Hepatic stellate cell (primary cell): ENCODE data around the gene RTL5.
A peak's percentile ranks its signal among the peaks of the same experiment; 100 is the strongest.
"Not testable (repeated sequence)": the region's sequence is repeated elsewhere in the genome, so short reads cannot be mapped to it uniquely, and the experiment has no call there.

ENCODE experiments used
- DNase-seq: peaks from one replicate; pipeline ENCODE4 v3.0.0; 2011; ENCODE audit warnings: low spot score

RTL5 gene

DNA sequence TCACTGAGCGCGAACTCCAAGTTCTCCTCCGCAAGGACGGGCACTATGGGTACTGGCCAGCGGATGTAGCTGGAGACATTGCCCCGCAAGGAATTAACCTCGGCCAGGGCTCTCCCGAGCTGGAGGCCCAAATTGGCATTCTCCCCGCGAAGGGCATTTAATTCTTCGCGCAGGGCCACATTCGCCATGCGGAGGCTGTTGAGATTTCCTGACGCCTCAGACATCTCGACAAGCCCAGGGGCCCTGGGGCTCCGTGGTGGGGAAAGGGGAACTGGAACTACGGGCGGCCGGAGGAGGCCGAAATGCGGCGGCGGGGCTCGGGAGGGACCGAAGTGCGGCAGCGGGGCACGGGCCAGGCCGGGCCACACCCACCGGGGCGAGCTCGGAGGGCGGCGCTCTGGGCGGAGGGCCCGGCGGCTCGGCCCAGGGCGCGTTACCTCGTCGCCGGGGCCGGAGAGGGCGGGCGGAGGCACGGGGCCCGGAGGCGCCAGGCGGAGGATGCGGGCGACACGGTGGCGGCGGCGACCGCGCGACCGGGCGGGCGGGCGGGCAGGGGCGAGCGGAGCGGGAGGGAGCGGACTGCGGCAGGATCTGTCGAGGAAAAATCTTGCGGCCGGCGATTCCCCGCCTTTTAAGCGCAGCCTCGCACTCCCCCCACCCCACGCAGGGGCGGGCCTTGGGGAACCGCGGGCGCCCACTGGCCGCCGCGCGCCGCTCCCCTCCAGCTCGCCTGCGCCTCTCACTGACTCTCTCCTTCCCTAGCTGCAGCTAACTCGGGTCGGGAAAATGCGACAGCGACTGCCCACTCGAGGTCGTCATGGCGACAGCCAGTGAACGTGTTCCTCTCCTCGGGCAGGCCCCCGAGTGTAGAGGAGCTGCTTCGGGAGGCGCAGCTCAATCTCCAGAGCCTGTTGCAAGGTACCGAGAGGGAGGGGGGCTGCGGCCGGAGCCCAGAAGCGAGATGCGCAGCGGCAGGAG is at the start of gene RTL5:
Gene RTL5 (minus strand): TSS at position 599 of the 978 bp plus-strand sequence.
- peak; percentile 85 for DNase-seq

DNA sequence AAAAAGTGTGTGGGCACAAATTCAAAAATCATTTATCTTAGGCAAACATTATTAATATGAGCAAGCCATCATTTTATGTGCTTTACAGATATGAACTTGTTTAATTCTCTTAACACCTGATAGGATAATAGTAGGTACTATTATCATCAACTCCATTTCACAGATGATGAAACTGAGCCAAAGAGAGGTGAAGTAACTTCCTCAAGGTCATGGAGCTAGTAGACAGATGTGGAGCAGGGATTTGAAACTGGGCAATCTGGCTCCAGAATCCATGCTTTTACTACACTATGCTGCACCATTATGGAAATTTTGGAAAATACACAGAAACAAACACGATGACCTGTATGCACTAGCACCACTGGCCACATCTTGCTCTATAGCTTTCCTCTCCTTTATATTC is 48.8 kb upstream of the RTL5 start:
- DNase-seq, result no peak

DNA sequence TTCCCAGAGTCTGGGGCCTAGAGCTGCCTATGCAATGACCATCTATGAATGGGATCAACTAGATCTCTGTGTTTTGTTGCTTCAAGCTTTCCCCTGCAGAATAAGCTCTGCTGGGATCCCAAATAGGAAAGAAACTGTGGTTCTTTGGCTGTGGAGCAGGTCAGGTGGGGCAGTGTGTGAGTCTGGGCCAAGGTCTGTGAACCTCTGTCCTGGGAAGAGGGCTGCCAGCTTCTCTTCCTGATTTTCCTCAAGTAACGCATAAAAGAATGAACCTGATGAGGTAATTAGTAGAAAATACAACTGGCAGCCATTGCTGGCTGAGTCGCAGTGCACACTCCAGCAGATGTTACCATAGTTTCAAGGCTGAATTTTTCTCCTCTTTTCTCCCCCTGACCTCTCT is 45.3 kb upstream of the RTL5 start:
- DNase-seq, result no peak

GRCh38 chrX:72176289-72176688 is 44.6 kb upstream of the RTL5 start:
- not testable (repeated sequence) for DNase-seq

- no peak for DNase-seq
These were observed 37.5 kb upstream of the RTL5 start for GRCh38 chrX:72169008-72169728.

GRCh38 chrX:72165551-72165950 is 33.8 kb upstream of the RTL5 start:
- DNase-seq, result no peak

DNA sequence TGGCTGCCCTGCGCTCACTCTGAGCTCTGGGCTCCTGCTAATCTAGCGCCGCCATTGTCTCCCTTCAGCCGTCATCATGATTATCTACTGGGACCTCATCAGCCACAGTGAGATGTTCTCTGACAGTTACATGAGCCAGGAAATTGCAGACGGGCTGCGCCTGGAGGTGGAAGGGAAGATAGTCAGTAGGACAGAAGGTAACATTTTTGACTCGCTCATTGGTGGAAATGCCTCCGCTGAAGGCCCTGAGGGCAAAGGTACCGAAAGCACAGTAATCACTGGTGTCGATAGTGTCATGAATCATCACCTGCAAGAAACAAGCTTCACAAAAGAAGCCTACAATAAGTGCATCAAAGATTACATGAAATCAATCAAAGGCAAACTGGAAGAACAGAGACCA is 28.1 kb upstream of the RTL5 start:
- no peak for DNase-seq

DNA sequence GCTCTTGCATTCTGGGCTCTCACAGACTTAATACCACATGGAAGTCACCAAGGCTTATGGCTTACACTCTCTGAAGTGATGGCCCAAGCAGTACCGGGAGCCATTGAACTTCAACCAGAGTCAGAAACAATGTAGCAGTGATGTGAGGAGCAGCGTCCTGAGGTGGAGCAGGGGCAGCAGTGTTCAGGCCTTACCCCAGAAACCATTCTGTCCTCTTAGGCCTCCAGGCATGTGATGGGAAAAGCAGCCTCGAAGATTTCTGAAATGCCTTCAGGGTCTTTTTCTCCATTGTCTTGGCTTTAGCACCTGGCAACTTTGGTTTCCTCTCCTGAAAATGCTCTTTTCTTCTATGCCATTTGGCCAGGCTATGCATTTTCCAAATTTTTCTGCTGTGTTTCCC is 27.1 kb upstream of the RTL5 start:
- no peak for DNase-seq

DNA sequence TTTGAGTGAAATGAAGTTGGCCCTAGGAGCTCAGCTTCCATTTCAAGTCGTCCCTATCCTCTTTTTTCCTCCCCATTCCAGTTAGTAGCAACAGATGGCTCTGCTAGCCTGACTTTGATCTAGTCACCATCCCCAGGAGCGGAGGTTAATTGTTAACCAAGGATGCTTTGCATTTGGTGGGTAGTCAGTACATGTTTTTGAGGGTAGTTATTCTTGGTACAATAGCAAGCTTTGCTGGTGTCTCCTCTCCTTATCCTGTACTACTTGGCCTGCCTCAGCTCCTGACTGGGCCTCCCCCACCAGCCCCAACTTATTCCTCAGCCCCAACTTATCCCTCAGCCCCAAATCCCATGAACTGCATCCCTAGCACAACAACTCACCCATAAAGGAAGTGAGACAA is 14.8 kb upstream of the RTL5 start:
- no peak for DNase-seq

DNA sequence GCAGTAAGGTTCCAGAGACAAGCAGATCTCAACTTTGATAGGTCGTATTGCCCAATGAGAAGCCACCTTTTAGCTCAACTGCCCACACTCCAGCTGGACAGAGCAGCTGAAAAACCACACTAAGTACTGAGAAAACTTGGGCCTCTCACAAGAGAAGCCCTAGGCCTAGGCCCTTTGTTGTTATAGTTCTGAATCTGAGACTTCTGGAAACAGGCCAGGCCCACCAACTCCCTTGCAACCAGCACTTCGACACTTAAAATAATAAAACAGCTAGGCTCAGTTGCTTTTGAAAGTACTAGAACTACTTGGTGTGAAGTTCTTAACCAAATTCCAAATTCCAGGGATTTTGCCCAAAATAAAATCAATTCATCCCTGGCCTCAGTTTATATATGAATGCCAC is 13.5 kb upstream of the RTL5 start:
- no peak for DNase-seq

GRCh38 chrX:72143609-72143907 is 11.8 kb upstream of the RTL5 start:
- no peak for DNase-seq

DNA sequence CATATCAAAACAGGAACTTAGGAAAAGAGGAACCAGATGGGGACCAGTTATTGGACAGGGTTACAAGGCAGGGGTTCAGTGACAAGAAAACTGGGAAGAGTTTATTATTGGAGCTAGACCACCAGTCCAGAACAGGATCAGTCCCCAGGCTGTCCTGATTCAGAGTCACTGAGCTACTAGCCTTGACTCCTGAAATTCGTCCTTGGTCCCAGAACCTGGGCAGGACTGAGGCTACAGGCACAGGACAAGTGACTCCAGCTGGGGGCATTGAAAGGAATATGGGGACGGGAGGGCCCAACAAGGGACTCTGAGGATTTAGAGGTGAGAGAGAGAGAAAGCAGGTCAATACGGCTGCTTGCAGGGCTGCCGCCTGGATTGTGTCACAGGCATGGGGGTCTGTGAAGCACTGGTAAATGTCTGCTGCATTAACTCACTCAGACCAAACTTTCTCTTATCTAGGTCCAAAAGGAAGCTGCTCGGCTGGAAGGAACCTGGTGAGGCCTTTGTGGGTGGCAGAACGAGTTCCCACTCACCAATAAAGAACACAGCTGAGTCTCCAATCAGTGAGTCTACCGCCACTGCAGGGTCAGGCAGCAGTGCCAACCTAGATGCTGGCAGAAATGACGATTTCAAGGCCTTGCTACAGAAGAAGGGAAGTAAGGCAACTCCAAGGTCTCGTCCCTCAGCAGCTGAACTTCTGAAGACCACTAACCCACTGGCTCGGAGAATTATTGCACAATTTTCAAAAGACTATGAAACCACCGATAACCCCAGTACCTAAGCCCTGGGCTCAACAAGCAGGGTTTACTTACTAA is 11.3 kb upstream of the RTL5 start:
- no peak for DNase-seq

DNA sequence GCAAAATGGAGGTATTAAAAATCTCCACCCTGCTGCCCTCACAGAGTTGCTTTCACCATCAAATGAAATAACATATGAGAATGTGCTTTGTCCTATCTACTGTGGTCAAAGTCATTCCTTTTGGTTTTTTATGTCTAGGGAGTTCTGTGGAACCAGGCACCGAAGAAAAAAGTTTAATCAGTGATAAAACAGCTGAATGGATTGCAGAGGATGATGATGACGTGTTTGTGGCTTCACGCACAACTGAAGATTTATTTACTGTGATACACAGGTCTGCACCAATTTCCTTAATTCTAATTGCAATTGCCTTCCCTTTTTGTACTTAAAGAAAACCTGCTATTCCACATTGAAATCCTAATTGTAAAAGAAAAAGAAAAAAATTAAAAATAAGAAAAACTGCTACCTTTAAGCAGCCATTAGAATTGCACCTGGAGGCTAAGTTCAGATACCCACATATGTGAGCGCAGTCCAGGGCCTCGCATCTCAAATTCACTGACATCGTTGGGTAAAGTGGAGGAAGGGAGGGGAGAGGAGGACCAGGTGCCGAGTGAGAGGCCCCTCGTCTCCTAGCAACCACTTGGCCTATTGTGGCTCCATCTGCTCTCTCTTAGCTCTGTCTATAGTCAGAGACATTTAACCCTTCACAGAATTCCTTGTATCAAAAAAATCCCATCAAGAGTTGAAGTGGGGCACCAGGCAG is 10.5 kb upstream of the RTL5 start:
- no peak for DNase-seq

DNA sequence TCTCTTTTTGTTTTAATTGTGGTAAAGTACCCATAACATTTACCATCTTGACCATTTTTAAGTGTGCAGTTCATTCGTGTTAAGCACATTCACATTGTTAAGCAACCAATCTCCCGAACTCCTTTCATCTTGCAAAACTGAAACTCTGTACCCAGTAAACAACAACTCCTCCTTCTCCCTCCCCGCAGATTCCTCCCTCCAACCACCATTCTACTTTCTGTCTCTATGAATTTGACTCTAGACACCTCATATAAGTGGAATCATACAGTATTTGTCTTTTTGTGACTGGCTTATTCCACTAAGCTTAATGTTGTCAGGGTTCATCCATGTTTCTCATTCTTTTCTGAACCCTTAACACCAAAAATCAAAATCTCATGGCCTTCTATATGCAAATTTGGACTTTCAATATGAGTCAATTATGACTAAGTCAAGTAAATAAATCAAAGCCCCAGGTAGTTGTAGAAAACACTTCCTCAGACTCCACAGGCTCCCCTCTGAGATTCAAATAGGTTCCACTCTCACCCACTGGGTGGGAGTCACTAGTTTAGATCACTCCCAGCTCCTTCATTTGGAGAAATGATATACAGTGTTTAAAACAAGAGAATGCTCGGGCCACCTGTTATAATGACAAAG is 9.8 kb upstream of the RTL5 start:
- DNase-seq, result no peak

- no peak for DNase-seq
These were observed 7.8 kb upstream of the RTL5 start for GRCh38 chrX:72139538-72139937.

GRCh38 chrX:72137846-72138495 is 6.3 kb upstream of the RTL5 start:
- no peak for DNase-seq

DNA sequence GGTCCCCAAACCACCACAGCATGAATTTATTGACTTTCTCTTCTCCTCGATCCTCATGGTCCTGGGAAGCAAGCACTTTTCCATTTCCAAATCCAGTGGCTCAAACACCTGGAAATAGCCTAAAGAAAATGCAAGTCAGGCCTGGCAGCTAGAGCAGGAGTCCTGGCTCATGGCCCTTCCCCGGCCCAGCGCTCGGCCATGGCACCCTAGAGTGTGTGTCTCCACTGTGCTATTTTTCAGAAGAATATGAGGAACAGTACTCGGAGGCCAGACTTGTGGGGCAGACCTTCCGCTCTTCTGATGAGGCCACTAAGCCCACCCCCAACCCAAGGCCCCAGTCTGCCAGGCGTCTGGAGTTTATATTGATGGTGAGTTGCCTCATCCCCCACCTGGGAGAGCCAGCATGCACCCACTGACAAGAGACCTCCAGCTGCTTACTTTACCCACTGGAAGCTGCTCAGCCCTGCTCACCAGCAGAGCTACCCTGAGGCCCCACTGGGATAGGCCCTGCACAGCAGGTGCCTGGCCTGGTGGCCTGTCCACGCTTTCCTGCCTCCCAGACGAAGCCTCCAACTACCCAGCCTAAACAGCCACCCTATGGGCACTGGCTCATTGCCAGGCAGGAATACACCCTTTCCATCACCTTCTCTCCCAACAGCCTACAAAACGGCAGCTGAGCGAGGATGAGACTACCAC is 2.3 kb upstream of the RTL5 start:
- DNase-seq, result no peak

- no peak for DNase-seq
These were observed 741 bp upstream of the RTL5 start for GRCh38 chrX:72132456-72132855.

- no peak for DNase-seq
These were observed 909 bp downstream of the RTL5 start for GRCh38 chrX:72130762-72131250.

DNA sequence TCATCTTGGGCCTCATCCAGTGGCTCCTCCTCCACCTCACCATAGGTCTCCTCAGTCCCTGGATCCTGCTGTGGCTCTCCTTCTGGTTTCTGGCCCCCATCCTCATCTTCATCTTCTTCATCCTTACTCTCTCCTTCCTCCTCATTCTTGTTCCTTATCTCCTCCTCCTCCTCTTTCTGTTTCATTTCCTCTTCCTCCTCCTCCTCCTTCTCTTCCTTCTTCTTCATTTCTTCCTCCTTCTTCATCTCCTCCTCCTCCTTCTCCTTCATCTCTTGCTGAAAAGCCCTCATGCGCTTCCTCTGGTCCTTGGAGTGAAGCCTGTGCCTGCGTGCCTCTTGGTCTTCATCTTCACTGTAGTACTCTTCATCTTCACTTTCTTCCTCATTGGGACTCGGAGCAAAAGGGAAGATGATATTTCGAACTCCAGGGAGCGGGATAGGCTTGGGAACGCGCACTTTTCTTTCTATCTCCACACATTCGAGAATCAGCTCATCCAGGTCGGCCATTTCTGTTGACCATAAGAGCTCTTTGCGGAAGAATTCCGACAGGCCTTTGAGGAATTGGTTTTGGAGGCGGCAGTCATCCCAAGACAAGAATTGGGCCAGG is 1.5 kb downstream of the RTL5 start:
- no peak for DNase-seq
